ENCODE measurements around the gene SLC7A14.

The SLC7A14 gene

DNA sequence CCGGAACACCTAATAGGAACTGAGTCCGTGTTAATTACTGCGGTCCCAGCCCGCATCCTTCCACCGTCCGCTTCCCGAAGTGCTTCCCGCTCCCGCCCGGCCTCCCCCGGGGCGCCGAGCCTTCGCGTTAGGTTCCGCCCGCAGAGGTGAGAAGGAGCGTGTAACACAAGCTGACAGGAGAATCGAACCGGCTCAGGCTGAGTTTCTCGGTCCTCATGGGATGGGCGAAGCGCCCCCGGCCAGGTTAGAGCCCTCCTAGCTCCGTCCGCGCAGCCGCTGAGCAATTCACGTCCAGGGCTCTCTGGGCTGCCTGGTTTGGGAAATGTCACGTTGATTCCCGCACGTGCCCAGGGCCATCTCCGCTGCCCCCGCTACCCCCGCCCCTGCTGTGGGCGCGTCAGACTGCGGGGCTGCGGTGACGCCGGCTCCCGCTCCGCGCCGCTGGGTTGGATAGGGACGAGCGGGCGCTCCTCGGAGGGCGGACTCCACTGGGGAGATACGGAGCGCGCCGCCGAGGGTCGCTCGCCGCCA is 166.3 kb downstream of the SLC7A14 start:
- no peak overlapping the region for H3K27ac ChIP-seq
- TF ChIP-seq, protein P1, sequence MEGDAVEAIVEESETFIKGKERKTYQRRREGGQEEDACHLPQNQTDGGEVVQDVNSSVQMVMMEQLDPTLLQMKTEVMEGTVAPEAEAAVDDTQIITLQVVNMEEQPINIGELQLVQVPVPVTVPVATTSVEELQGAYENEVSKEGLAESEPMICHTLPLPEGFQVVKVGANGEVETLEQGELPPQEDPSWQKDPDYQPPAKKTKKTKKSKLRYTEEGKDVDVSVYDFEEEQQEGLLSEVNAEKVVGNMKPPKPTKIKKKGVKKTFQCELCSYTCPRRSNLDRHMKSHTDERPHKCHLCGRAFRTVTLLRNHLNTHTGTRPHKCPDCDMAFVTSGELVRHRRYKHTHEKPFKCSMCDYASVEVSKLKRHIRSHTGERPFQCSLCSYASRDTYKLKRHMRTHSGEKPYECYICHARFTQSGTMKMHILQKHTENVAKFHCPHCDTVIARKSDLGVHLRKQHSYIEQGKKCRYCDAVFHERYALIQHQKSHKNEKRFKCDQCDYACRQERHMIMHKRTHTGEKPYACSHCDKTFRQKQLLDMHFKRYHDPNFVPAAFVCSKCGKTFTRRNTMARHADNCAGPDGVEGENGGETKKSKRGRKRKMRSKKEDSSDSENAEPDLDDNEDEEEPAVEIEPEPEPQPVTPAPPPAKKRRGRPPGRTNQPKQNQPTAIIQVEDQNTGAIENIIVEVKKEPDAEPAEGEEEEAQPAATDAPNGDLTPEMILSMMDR (conservative IDR thresholded peaks at IDR 0.05), result no peak

DNA sequence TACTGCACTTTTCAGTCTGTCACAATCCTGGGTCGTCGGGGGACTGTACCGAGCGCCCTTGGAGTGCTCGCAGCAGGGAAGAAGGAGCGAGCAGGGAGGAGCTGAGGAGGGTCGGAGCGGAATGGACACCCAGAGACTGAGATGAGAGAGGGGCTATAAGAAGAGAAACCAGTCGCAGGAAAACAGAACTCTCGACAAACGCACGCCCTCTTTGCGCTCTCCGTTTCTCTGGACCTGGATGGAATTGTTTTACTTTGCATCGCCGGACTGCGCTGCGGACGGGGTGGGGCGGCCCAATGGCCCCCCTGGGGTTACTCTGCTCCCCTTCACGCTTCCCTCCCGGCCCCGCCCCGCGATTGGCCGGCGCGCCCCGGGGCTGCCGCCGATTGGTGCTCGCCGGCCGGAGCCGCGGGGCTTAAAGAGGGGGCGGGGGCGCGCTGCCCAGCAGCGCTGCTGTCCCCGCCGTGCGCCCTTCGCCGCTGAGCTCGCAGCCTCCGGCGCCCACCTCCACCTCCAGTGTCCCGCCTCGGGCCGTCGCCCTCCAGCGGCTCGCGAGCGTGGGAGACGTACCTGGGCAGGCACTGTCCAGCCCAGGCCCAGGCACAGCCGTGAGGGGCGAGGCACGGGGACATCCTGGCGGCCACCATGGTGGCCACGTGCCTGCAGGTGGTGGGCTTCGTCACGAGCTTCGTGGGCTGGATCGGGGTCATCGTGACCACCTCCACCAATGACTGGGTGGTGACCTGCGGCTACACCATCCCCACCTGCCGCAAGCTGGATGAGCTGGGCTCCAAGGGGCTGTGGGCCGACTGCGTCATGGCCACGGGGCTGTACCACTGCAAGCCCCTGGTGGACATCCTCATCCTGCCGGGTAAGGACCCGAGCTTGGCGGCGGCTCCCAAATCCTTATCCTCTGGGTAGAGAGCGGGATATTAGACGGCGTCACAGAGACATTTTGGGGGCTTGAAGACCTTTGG is 167.2 kb downstream of the SLC7A14 start, which contains the start of gene CLDN11:
Gene CLDN11 (plus strand): TSS at position 447 of the 977 bp plus-strand sequence. CDS start 199 bp downstream, at position 646.
- TF ChIP-seq, protein P1 (conservative IDR thresholded peaks at IDR 0.05), result no peak; the same call in 1 of the 2 replicates
- H3K27ac ChIP-seq, result no peak within 1 kb of the TSS; the same call in 1 of the 2 replicates

DNA sequence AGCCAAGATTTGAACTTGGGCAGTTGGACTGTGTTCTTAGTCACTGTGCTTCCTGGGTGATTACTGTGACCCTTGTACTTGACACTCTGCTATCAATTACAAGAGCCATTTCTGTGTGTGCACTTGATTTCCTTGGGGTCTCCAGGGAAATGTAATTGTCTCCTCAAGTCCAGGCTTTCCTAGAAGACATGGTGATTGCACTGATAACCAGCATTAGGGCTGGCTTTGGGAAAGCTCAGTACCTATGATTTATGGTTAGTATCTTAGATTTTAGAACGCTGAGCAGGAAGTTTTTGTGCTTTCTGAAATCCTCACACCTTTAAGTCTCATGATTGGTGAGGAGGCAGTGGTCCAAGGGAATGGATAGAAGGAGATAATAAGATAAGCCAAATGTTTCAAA is 168.8 kb downstream of the SLC7A14 start:
- no peak overlapping the region for H3K27ac ChIP-seq
- TF ChIP-seq, protein P1 (conservative IDR thresholded peaks at IDR 0.05), result no peak

DNA sequence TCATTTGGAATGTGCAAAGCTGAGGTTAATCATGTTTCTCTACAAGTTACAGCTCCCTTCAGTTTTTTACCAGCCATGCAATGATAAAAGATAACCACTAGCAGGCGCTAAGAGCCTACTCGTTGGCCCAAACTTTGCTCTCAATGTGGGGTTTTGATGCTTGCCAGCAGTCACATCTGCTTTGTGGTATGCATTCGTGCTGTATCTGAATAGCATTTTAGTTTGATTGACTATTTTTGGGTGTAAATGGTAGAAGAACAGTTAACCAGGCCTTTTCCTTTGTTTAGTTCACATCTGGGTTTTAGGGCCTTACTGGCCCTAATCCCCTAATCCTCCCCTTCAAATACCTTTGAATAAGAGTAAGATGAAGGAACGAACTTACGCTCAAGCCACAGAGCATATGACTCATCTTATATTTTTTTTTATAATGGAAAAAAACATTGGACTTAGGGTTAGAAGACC is 171.6 kb downstream of the SLC7A14 start:
- no peak overlapping the region for H3K27ac ChIP-seq
- TF ChIP-seq, protein P1 (conservative IDR thresholded peaks at IDR 0.05), result peak; percentile 99

DNA sequence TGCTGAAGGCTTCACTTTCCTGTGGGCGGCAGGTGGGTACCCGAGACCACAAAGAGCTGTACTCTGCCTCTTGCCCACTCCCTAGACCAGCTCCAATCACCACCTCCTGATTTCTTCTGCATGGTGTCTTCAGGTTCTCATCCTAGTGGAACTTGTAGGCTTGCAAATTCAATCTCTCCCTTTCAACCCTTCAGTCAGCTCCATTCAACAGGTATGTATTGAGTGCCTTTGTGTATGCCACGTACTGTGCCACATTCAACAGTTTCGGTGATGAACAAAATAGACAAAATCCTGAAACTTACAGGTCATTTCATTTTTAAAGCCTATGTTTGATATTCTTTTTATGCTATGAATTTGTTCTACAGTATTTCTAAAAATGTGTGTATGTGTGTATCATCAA is 172.6 kb downstream of the SLC7A14 start:
- TF ChIP-seq, protein P1 (conservative IDR thresholded peaks at IDR 0.05), result no peak
- H3K27ac ChIP-seq, result no peak overlapping the region

DNA sequence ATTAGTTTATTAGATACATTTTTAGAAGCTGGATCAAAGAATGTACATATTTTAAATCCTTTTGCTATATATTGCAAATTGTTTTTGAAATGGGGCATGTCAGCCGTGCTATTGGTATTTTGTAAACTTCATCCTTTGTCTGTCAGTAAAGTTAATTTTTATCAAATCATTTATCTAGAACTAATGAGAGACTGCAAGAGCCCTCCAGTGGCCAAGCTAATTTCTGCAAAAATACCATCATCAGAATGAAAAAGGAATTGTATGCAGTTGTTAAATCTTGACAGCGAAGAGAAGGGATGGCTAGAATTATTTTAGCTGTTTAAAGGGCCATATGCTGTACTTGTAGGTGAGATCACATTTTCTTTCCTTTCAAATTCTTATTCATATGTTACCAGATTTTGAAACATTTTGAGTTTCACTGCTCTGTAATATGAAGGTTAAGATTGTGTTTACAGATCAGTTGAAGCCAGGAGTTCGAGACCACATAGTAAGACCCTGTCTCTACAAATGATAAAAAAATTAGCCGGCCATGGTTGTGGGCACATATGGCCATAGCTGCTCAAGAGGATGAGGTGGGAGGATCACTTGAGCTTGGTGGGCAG is 175.3 kb downstream of the SLC7A14 start:
- no peak overlapping the region for H3K27ac ChIP-seq
- TF ChIP-seq, protein P1 (conservative IDR thresholded peaks at IDR 0.05), result peak; percentile 84

Measured in VCaP (cell line).